Bladder microvascular endothelial cell (primary cell): Measurements from ENCODE around the gene CNGA4. TPM values are rescaled to one million over a fixed set of nuclear protein-coding genes. Genes with fewer than 3 reads are reported as not detected.

Experiments used
- total RNA-seq: library from RNA; depleted of rRNA; stranded (reverse); fragments of >200 nt; gene quantifications from 2 replicates; pipeline ENCODE4 v1.2.3, GENCODE V29; 2014

The CNGA4 gene
- total RNA-seq = not detected in 2 replicates

GRCh38 chr11:6238902-6239301 is at the start of gene CNGA4:
TSS of gene CNGA4 (plus strand) at chr11:6239089. CDS start at chr11:6239207, 118 bp downstream.

GRCh38 chr11:6199174-6199810 is 39.6 kb upstream of the CNGA4 start, which contains the start of gene OR52W1:
TSS of gene OR52W1 (plus strand) at chr11:6199224. CDS start at chr11:6199224, 0 bp downstream.

GRCh38 chr11:6205366-6205765 is 33.5 kb upstream of the CNGA4 start, which contains the start of gene C11orf42:
TSS of gene C11orf42 (plus strand) at chr11:6205557. CDS start at chr11:6205616, 59 bp downstream.

GRCh38 chr11:6234387-6235107 is 4.3 kb upstream of the CNGA4 start, which contains the start of gene FHIP1B:
TSS of gene FHIP1B (minus strand) at chr11:6234636. CDS start at chr11:6224516, 10,120 bp downstream.

Other genes with a start within 250 kb of the CNGA4 start
- gene OR56A4, start 232.1 kb upstream of the CNGA4 start, total RNA-seq = not detected in 2 replicates
- not detected in 2 replicates for gene OR56A1, start 208.3 kb upstream of the CNGA4 start, total RNA-seq
- not detected in 2 replicates for gene OR56B4, start 131.4 kb upstream of the CNGA4 start, total RNA-seq
- under 0.01 TPM in 1 of 2 replicates, not detected in the other for gene OR52B2, start 68.8 kb upstream of the CNGA4 start, total RNA-seq
- not detected in 2 replicates for gene OR52W1, start 39.9 kb upstream of the CNGA4 start, total RNA-seq
- not detected in 2 replicates for gene C11orf42, start 33.5 kb upstream of the CNGA4 start, total RNA-seq
- gene FHIP1B, start 4.5 kb upstream of the CNGA4 start, total RNA-seq = 5.2 and 10.1 TPM in 2 replicates
- gene CCKBR, start 20.7 kb downstream of the CNGA4 start, total RNA-seq = 0.13 TPM in 1 of 2 replicates, not detected in the other
- 66.6 and 182 TPM in 2 replicates for gene CAVIN3, start 81.4 kb downstream of the CNGA4 start, total RNA-seq
- gene SMPD1, start 151.4 kb downstream of the CNGA4 start, total RNA-seq = 12.6 and 28.5 TPM in 2 replicates
- 37.8 and 38.0 TPM in 2 replicates for gene APBB1, start 180.0 kb downstream of the CNGA4 start, total RNA-seq
- gene HPX, start 201.9 kb downstream of the CNGA4 start, total RNA-seq = 0.32 and 0.57 TPM in 2 replicates
- gene TRIM3, start 234.9 kb downstream of the CNGA4 start, total RNA-seq = 19.8 and 28.1 TPM in 2 replicates
- gene ARFIP2, start 242.2 kb downstream of the CNGA4 start, total RNA-seq = 30.1 and 36.5 TPM in 2 replicates
- gene TIMM10B, start 242.4 kb downstream of the CNGA4 start, total RNA-seq = 21.8 and 25.3 TPM in 2 replicates